Endothelial cell of umbilical vein (primary cell): ENCODE results near the gene KIF26A.

Source experiments
- CTCF ChIP-seq, 2 donors: IDR thresholded peaks; 1 replicate in 1 of 2; 2 replicates in 1 of 2; pipeline ENCODE4 v1.5.1; 2011; ENCODE audit warnings: low read length in 2 of 2, mild to moderate bottlenecking in 2 of 2, moderate library complexity in 2 of 2, control low read depth in 1 of 2, inconsistent platforms in 1 of 2, low read depth in 1 of 2; ENCODE audit not compliant: insufficient read depth in 1 of 2; ENCODE audit errors: extremely low read depth in 1 of 2
- POLR2AphosphoS5 ChIP-seq: IDR thresholded peaks from 2 replicates; pipeline ENCODE4 v1.6.1; 2012; ENCODE audit warnings: low read depth, mild to moderate bottlenecking, control low read depth, low read length, moderate library complexity; ENCODE audit not compliant: insufficient read depth

DNA sequence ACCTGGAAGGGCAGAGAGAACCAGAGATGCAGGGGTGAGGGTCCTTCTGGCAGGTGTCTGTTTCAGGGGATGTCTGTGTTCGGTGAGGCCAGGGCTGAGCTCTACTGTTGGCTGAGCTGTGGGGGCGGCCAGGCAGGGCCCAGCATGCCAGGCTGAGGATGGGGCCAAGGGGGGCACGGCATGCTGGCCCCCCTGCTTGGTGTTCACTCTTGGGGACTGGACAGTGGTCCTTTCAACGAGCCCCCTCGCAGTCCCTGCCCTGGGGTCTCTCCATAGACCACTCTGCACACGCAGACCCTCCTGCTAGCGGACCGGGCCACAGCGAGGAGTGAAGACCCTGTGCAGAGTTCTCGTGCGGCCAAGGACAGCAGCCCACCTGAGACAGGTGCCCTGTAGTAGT, 56.3 kb downstream of the KIF26A start:
- no peak for TF ChIP-seq POLR2AphosphoS5
- no peak for TF ChIP-seq CTCF (IDR thresholded peaks at IDR 0.05; ENCODE audit: extremely low read depth in 1 of 2, insufficient read depth in 1 of 2, low read depth in 1 of 2, low read length in 2 of 2)
